GM12872 (cell line): ENCODE data around the gene CCND1.

Experiments used
- CTCF ChIP-seq: IDR thresholded peaks from 3 replicates; pipeline ENCODE4 v1.5.1; 2011; ENCODE audit warnings: low read depth, mild to moderate bottlenecking, low read length, moderate library complexity; ENCODE audit not compliant: insufficient read depth

CCND1 gene

GRCh38 chr11:69689484-69690319, 48.7 kb downstream of the CCND1 start:
- TF ChIP-seq CTCF = no peak

GRCh38 chr11:69691463-69691862, 50.5 kb downstream of the CCND1 start:
- TF ChIP-seq CTCF = no peak

- no peak for TF ChIP-seq CTCF
Observed at GRCh38 chr11:69692422-69692821, 51.5 kb downstream of the CCND1 start.

- TF ChIP-seq CTCF = no peak
Observed at GRCh38 chr11:69694781-69695180, 53.8 kb downstream of the CCND1 start.

- TF ChIP-seq CTCF = no peak
Observed at GRCh38 chr11:69695581-69695980, 54.6 kb downstream of the CCND1 start.

GRCh38 chr11:69696749-69697468, 56.0 kb downstream of the CCND1 start:
- TF ChIP-seq CTCF = no peak

- no peak for TF ChIP-seq CTCF
Observed at GRCh38 chr11:69697469-69697843, 56.5 kb downstream of the CCND1 start.
